H9 (cell line): ENCODE data around the gene PFN1. TPM values are rescaled to one million over a fixed set of nuclear protein-coding genes. Genes with fewer than 3 reads are reported as not detected.

Experiments
- DNase-seq: peaks from one replicate; pipeline ENCODE4 v3.0.0-alpha.2; 2017
- H2AFZ ChIP-seq: one replicate; pipeline ENCODE4 v1.6.1; 2013; ENCODE audit warnings: mild to moderate bottlenecking, low read length, control low read depth, moderate library complexity
- H2AK5ac ChIP-seq: 2 replicates; pipeline ENCODE4 v1.6.1; 2013; ENCODE audit warnings: low read length, control low read depth, mixed read lengths; ENCODE audit not compliant: insufficient read length
- H2BK120ac ChIP-seq: one replicate; pipeline ENCODE4 v1.6.1; 2013; ENCODE audit warnings: low read depth, mild to moderate bottlenecking, low read length, control low read depth, inconsistent platforms; ENCODE audit not compliant: poor library complexity, severe bottlenecking
- H2BK12ac ChIP-seq: 2 replicates; pipeline ENCODE4 v1.6.1; 2013; ENCODE audit warnings: low read length, control low read depth, mixed read lengths, low read depth; ENCODE audit not compliant: insufficient read length
- H2BK15ac ChIP-seq: 2 replicates; pipeline ENCODE4 v1.6.1; 2013; ENCODE audit warnings: low read depth, low read length, control low read depth
- H2BK20ac ChIP-seq: one replicate; pipeline ENCODE4 v1.6.1; 2013; ENCODE audit warnings: low read depth, mild to moderate bottlenecking, low read length, control low read depth, inconsistent platforms; ENCODE audit not compliant: poor library complexity, severe bottlenecking
- H2BK5ac ChIP-seq: 2 replicates; pipeline ENCODE4 v1.6.1; 2013; ENCODE audit warnings: low read length, control low read depth, mixed read lengths; ENCODE audit not compliant: insufficient read length
- H3K14ac ChIP-seq: 2 replicates; pipeline ENCODE4 v1.6.1; 2013; ENCODE audit warnings: low read length, control low read depth; ENCODE audit not compliant: insufficient read depth
- H3K18ac ChIP-seq: 2 replicates; pipeline ENCODE4 v1.6.1; 2013; ENCODE audit warnings: low read depth, mild to moderate bottlenecking, mixed read lengths, low read length, control low read depth; ENCODE audit not compliant: insufficient read length
- H3K23ac ChIP-seq: 2 replicates; pipeline ENCODE4 v1.6.1; 2013; ENCODE audit warnings: low read length, control low read depth, mixed read lengths, low read depth; ENCODE audit not compliant: insufficient read length
- H3K23me2 ChIP-seq: 2 replicates; pipeline ENCODE4 v1.6.1; 2013; ENCODE audit warnings: low read depth, mild to moderate bottlenecking, mixed read lengths, low read length, control low read depth; ENCODE audit not compliant: insufficient read length, poor library complexity, severe bottlenecking
- H3K27ac ChIP-seq: 2 replicates; pipeline ENCODE4 v1.5.1; 2013; ENCODE audit warnings: low read length, control low read depth, mixed read lengths, low read depth; ENCODE audit not compliant: insufficient read length
- H3K27me3 ChIP-seq: 2 replicates; pipeline ENCODE4 v1.6.1; 2013; ENCODE audit warnings: low read length, control low read depth, inconsistent platforms; ENCODE audit not compliant: insufficient read depth
- H3K4ac ChIP-seq: 2 replicates; pipeline ENCODE4 v1.6.1; 2013; ENCODE audit warnings: low read depth, mild to moderate bottlenecking, control low read depth, inconsistent platforms, low read length, moderate library complexity
- H3K4me1 ChIP-seq: 2 replicates; pipeline ENCODE4 v1.6.1; 2013; ENCODE audit warnings: low read length, control low read depth, inconsistent platforms; ENCODE audit not compliant: insufficient read depth
- H3K4me2 ChIP-seq: 2 replicates; pipeline ENCODE4 v1.6.1; 2013; ENCODE audit warnings: low read length, control low read depth, mixed read lengths; ENCODE audit not compliant: insufficient read length, insufficient read depth
- H3K56ac ChIP-seq: 2 replicates; pipeline ENCODE4 v1.6.1; 2013; ENCODE audit warnings: low read depth, mild to moderate bottlenecking, mixed read lengths, low read length, control low read depth; ENCODE audit not compliant: insufficient read length
- H3K79me1 ChIP-seq: 2 replicates; pipeline ENCODE4 v1.6.1; 2013; ENCODE audit warnings: low read depth, mild to moderate bottlenecking, moderate library complexity, low read length, control low read depth, inconsistent platforms; ENCODE audit not compliant: insufficient read depth, poor library complexity, severe bottlenecking
- H3K79me2 ChIP-seq: 2 replicates; pipeline ENCODE4 v1.6.1; 2013; ENCODE audit warnings: low read length, control low read depth, inconsistent platforms; ENCODE audit not compliant: insufficient read depth
- H3K9ac ChIP-seq: 2 replicates; pipeline ENCODE4 v1.6.1; 2013; ENCODE audit warnings: low read length, control low read depth, mixed read lengths; ENCODE audit not compliant: insufficient read length; ENCODE audit errors: extremely low read depth
- H3K9me3 ChIP-seq: one replicate; pipeline ENCODE4 v1.6.1; 2013; ENCODE audit warnings: low read depth, low read length, inconsistent platforms; ENCODE audit not compliant: control insufficient read depth
- H3T11ph ChIP-seq: one replicate; pipeline ENCODE4 v1.6.1; 2013; ENCODE audit warnings: mild to moderate bottlenecking, low read length, control low read depth, inconsistent platforms
- H4K20me1 ChIP-seq: one replicate; pipeline ENCODE4 v1.6.1; 2013; ENCODE audit not compliant: control insufficient read depth, insufficient read length, insufficient read depth
- H4K5ac ChIP-seq: 2 replicates; pipeline ENCODE4 v1.6.1; 2013; ENCODE audit warnings: low read depth, mild to moderate bottlenecking, mixed read lengths, low read length, control low read depth; ENCODE audit not compliant: insufficient read length
- H4K8ac ChIP-seq: replicated peaks from 2 replicates; pipeline ENCODE4 v1.6.1; 2013; ENCODE audit warnings: low read length, control low read depth, mixed read lengths, low read depth; ENCODE audit not compliant: insufficient read length
- H4K91ac ChIP-seq: 2 replicates; pipeline ENCODE4 v1.6.1; 2013; ENCODE audit warnings: low read depth, mild to moderate bottlenecking, moderate library complexity, mixed read lengths, low read length, control low read depth; ENCODE audit not compliant: insufficient read length
- H3K27ac Mint-ChIP-seq, 3 experiments: 2 replicates in 2 of 3; 3 replicates in 1 of 3; pipeline ENCODE4 v1.8.0; 2020 to 2021; ENCODE audit warnings: mixed read lengths in 3 of 3, mild to moderate bottlenecking in 1 of 3, moderate library complexity in 1 of 3
- H3K27me3 Mint-ChIP-seq: 2 replicates; pipeline ENCODE4 v1.8.0; 2021; ENCODE audit warnings: low read depth, mild to moderate bottlenecking, moderate library complexity, mixed read lengths
- H3K36me3 Mint-ChIP-seq, 3 experiments: 2 replicates in 2 of 3; 3 replicates in 1 of 3; pipeline ENCODE4 v1.8.0; 2020 to 2021; ENCODE audit warnings: low read depth in 3 of 3, mixed read lengths in 3 of 3; ENCODE audit not compliant: insufficient read depth in 1 of 3
- H3K4me1 Mint-ChIP-seq, 2 experiments: 2 replicates each; pipeline ENCODE4 v1.8.0; 2020; ENCODE audit warnings: mixed read lengths in 2 of 2
- H3K4me3 Mint-ChIP-seq, 2 experiments: 2 replicates in 1 of 2; 3 replicates in 1 of 2; pipeline ENCODE4 v1.8.0; 2020 to 2021; ENCODE audit warnings: mild to moderate bottlenecking in 2 of 2, mixed read lengths in 2 of 2, moderate library complexity in 1 of 2
- H3K9me3 Mint-ChIP-seq, 2 experiments: 2 replicates in 1 of 2; 3 replicates in 1 of 2; pipeline ENCODE4 v1.8.0; 2020; ENCODE audit warnings: mild to moderate bottlenecking in 2 of 2, mixed read lengths in 2 of 2, moderate library complexity in 1 of 2
- WGBS: extraction: QIAGEN DNeasy Blood & Tissue Kit; methylation state at CpG from one replicate; pipeline ENCODE4 v1.1.7; 2013; ENCODE audit warnings: missing lambda C conversion rate, low lambda C conversion rate, mixed read lengths; ENCODE audit not compliant: insufficient read length; ENCODE audit errors: extremely low coverage; 5-methylcytosine and 5-hydroxymethylcytosine counted together
- total RNA-seq: library from RNA; stranded (reverse); gene quantifications from 2 replicates; pipeline ENCODE4 v1.2.1, GENCODE V29; 2021
- TF ChIP-seq, protein P1 (sequence below): fragments of 200-600 bp; sonication (generic); conservative IDR thresholded peaks from 3 replicates; pipeline ENCODE4 v1.8.0; 2021; ENCODE audit warnings: antibody characterized with exemption, mild to moderate bottlenecking

PFN1 gene
- total RNA-seq, 1 experiment from 2014 or later: 1,149 TPM

DNA sequence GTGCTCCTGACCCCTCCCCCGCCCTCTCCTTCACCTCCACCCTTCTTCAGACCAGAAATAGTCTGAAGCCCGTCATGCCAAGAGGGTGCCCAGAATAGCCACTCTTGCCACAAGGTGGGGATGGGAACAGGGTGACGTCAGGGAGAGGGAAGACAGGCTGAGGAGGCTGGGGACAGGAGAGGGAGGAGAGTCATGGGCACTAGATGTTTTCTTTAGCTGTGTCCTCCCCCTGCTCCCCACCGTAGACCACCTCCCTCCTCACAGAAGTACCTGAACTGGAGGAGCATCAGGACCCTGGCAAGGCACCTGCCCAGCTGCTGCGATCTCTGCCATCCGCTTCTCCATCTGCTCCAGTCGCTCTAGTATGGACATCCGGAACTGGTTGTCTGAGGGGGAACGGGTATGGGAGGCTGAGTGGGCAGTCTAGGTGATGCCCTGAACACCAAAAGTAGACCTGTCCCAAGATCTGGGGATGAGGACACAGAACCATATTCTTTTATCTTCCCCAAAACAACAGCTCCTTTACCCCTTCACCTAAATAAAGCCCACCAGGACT lies 25.9 kb upstream of the PFN1 start:
- H3K4me1 Mint-ChIP-seq: peaks cover 25% of the 10 kb centered on the region in 2 experiments
- H3K79me1 ChIP-seq: no peaks in the 10 kb centered on the region
- no peak overlapping the region for H2BK15ac ChIP-seq
- no peak overlapping the region for H2AFZ ChIP-seq
- TF ChIP-seq, protein P1, sequence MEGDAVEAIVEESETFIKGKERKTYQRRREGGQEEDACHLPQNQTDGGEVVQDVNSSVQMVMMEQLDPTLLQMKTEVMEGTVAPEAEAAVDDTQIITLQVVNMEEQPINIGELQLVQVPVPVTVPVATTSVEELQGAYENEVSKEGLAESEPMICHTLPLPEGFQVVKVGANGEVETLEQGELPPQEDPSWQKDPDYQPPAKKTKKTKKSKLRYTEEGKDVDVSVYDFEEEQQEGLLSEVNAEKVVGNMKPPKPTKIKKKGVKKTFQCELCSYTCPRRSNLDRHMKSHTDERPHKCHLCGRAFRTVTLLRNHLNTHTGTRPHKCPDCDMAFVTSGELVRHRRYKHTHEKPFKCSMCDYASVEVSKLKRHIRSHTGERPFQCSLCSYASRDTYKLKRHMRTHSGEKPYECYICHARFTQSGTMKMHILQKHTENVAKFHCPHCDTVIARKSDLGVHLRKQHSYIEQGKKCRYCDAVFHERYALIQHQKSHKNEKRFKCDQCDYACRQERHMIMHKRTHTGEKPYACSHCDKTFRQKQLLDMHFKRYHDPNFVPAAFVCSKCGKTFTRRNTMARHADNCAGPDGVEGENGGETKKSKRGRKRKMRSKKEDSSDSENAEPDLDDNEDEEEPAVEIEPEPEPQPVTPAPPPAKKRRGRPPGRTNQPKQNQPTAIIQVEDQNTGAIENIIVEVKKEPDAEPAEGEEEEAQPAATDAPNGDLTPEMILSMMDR: no peak
- no peak overlapping the region for H3K56ac ChIP-seq
- H3K27me3 ChIP-seq: peaks cover 23% of the 10 kb centered on the region; the same call in 1 of the 2 replicates
- H4K20me1 ChIP-seq: no peaks in the 10 kb centered on the region
- no peaks in the 10 kb centered on the region for H3K9me3 Mint-ChIP-seq
- peaks cover 3% of the 10 kb centered on the region for H3K23me2 ChIP-seq
- H3K36me3 Mint-ChIP-seq: peaks cover 15 to 46% (median 22%) of the 10 kb centered on the region in 3 experiments
- H3K27ac ChIP-seq: no peak overlapping the region
- no peak overlapping the region for H3K23ac ChIP-seq
- no peak overlapping the region for H2BK5ac ChIP-seq
- peaks cover 2% of the 10 kb centered on the region; the same call in 1 of the 2 replicates for H3K79me2 ChIP-seq
- no peak overlapping the region for H3T11ph ChIP-seq
- H3K4me3 Mint-ChIP-seq: peak overlapping the region in 1 of 2 experiments; percentile 2; a peak in 1 of 5 replicates
- no peak for DNase-seq
- no peak overlapping the region for H2BK20ac ChIP-seq
- no CpG with 5 or more reads among the region's 9 CpGs for WGBS
- no peak overlapping the region for H3K18ac ChIP-seq
- no peak overlapping the region for H3K4me2 ChIP-seq
- H3K9ac ChIP-seq: no peak overlapping the region
- no peak overlapping the region for H3K27ac Mint-ChIP-seq
- H3K9me3 ChIP-seq: no peaks in the 10 kb centered on the region
- no peak overlapping the region for H4K91ac ChIP-seq
- peaks cover 10% of the 10 kb centered on the region; the same call in 1 of the 2 replicates for H3K4me1 ChIP-seq
- no peak overlapping the region for H3K14ac ChIP-seq
- no peak overlapping the region for H2BK120ac ChIP-seq
- H2BK12ac ChIP-seq: no peak overlapping the region
- no peak overlapping the region for H4K5ac ChIP-seq
- peaks cover 62% of the 10 kb centered on the region for H3K27me3 Mint-ChIP-seq
- no peak overlapping the region for H3K4ac ChIP-seq
- no peak overlapping the region for H2AK5ac ChIP-seq
- no peak overlapping the region for H4K8ac ChIP-seq
